H9 (cell line): ENCODE data around the gene FYCO1. TPM values are rescaled to one million over a fixed set of nuclear protein-coding genes. Genes with fewer than 3 reads are reported as not detected.

Experiments used
- DNase-seq: peaks from one replicate; pipeline ENCODE4 v3.0.0-alpha.2; 2017
- H2AFZ ChIP-seq: one replicate; pipeline ENCODE4 v1.6.1; 2013; ENCODE audit warnings: mild to moderate bottlenecking, low read length, control low read depth, moderate library complexity
- H2AK5ac ChIP-seq: 2 replicates; pipeline ENCODE4 v1.6.1; 2013; ENCODE audit warnings: low read length, control low read depth, mixed read lengths; ENCODE audit not compliant: insufficient read length
- H2BK120ac ChIP-seq: one replicate; pipeline ENCODE4 v1.6.1; 2013; ENCODE audit warnings: low read depth, mild to moderate bottlenecking, low read length, control low read depth, inconsistent platforms; ENCODE audit not compliant: poor library complexity, severe bottlenecking
- H2BK12ac ChIP-seq: 2 replicates; pipeline ENCODE4 v1.6.1; 2013; ENCODE audit warnings: low read length, control low read depth, mixed read lengths, low read depth; ENCODE audit not compliant: insufficient read length
- H2BK15ac ChIP-seq: 2 replicates; pipeline ENCODE4 v1.6.1; 2013; ENCODE audit warnings: low read depth, low read length, control low read depth
- H2BK20ac ChIP-seq: one replicate; pipeline ENCODE4 v1.6.1; 2013; ENCODE audit warnings: low read depth, mild to moderate bottlenecking, low read length, control low read depth, inconsistent platforms; ENCODE audit not compliant: poor library complexity, severe bottlenecking
- H2BK5ac ChIP-seq: 2 replicates; pipeline ENCODE4 v1.6.1; 2013; ENCODE audit warnings: low read length, control low read depth, mixed read lengths; ENCODE audit not compliant: insufficient read length
- H3K14ac ChIP-seq: 2 replicates; pipeline ENCODE4 v1.6.1; 2013; ENCODE audit warnings: low read length, control low read depth; ENCODE audit not compliant: insufficient read depth
- H3K18ac ChIP-seq: 2 replicates; pipeline ENCODE4 v1.6.1; 2013; ENCODE audit warnings: low read depth, mild to moderate bottlenecking, mixed read lengths, low read length, control low read depth; ENCODE audit not compliant: insufficient read length
- H3K23ac ChIP-seq: 2 replicates; pipeline ENCODE4 v1.6.1; 2013; ENCODE audit warnings: low read length, control low read depth, mixed read lengths, low read depth; ENCODE audit not compliant: insufficient read length
- H3K23me2 ChIP-seq: 2 replicates; pipeline ENCODE4 v1.6.1; 2013; ENCODE audit warnings: low read depth, mild to moderate bottlenecking, mixed read lengths, low read length, control low read depth; ENCODE audit not compliant: insufficient read length, poor library complexity, severe bottlenecking
- H3K27ac ChIP-seq: 2 replicates; pipeline ENCODE4 v1.5.1; 2013; ENCODE audit warnings: low read length, control low read depth, mixed read lengths, low read depth; ENCODE audit not compliant: insufficient read length
- H3K27me3 ChIP-seq: 2 replicates; pipeline ENCODE4 v1.6.1; 2013; ENCODE audit warnings: low read length, control low read depth, inconsistent platforms; ENCODE audit not compliant: insufficient read depth
- H3K4ac ChIP-seq: 2 replicates; pipeline ENCODE4 v1.6.1; 2013; ENCODE audit warnings: low read depth, mild to moderate bottlenecking, control low read depth, inconsistent platforms, low read length, moderate library complexity
- H3K4me1 ChIP-seq: 2 replicates; pipeline ENCODE4 v1.6.1; 2013; ENCODE audit warnings: low read length, control low read depth, inconsistent platforms; ENCODE audit not compliant: insufficient read depth
- H3K4me2 ChIP-seq: 2 replicates; pipeline ENCODE4 v1.6.1; 2013; ENCODE audit warnings: low read length, control low read depth, mixed read lengths; ENCODE audit not compliant: insufficient read length, insufficient read depth
- H3K56ac ChIP-seq: 2 replicates; pipeline ENCODE4 v1.6.1; 2013; ENCODE audit warnings: low read depth, mild to moderate bottlenecking, mixed read lengths, low read length, control low read depth; ENCODE audit not compliant: insufficient read length
- H3K79me1 ChIP-seq: 2 replicates; pipeline ENCODE4 v1.6.1; 2013; ENCODE audit warnings: low read depth, mild to moderate bottlenecking, moderate library complexity, low read length, control low read depth, inconsistent platforms; ENCODE audit not compliant: insufficient read depth, poor library complexity, severe bottlenecking
- H3K79me2 ChIP-seq: 2 replicates; pipeline ENCODE4 v1.6.1; 2013; ENCODE audit warnings: low read length, control low read depth, inconsistent platforms; ENCODE audit not compliant: insufficient read depth
- H3K9ac ChIP-seq: 2 replicates; pipeline ENCODE4 v1.6.1; 2013; ENCODE audit warnings: low read length, control low read depth, mixed read lengths; ENCODE audit not compliant: insufficient read length; ENCODE audit errors: extremely low read depth
- H3K9me3 ChIP-seq: one replicate; pipeline ENCODE4 v1.6.1; 2013; ENCODE audit warnings: low read depth, low read length, inconsistent platforms; ENCODE audit not compliant: control insufficient read depth
- H3T11ph ChIP-seq: one replicate; pipeline ENCODE4 v1.6.1; 2013; ENCODE audit warnings: mild to moderate bottlenecking, low read length, control low read depth, inconsistent platforms
- H4K20me1 ChIP-seq: one replicate; pipeline ENCODE4 v1.6.1; 2013; ENCODE audit not compliant: control insufficient read depth, insufficient read length, insufficient read depth
- H4K5ac ChIP-seq: 2 replicates; pipeline ENCODE4 v1.6.1; 2013; ENCODE audit warnings: low read depth, mild to moderate bottlenecking, mixed read lengths, low read length, control low read depth; ENCODE audit not compliant: insufficient read length
- H4K8ac ChIP-seq: replicated peaks from 2 replicates; pipeline ENCODE4 v1.6.1; 2013; ENCODE audit warnings: low read length, control low read depth, mixed read lengths, low read depth; ENCODE audit not compliant: insufficient read length
- H4K91ac ChIP-seq: 2 replicates; pipeline ENCODE4 v1.6.1; 2013; ENCODE audit warnings: low read depth, mild to moderate bottlenecking, moderate library complexity, mixed read lengths, low read length, control low read depth; ENCODE audit not compliant: insufficient read length
- H3K27ac Mint-ChIP-seq, 3 experiments: 2 replicates in 2 of 3; 3 replicates in 1 of 3; pipeline ENCODE4 v1.8.0; 2020 to 2021; ENCODE audit warnings: mixed read lengths in 3 of 3, mild to moderate bottlenecking in 1 of 3, moderate library complexity in 1 of 3
- H3K27me3 Mint-ChIP-seq: 2 replicates; pipeline ENCODE4 v1.8.0; 2021; ENCODE audit warnings: low read depth, mild to moderate bottlenecking, moderate library complexity, mixed read lengths
- H3K36me3 Mint-ChIP-seq, 3 experiments: 2 replicates in 2 of 3; 3 replicates in 1 of 3; pipeline ENCODE4 v1.8.0; 2020 to 2021; ENCODE audit warnings: low read depth in 3 of 3, mixed read lengths in 3 of 3; ENCODE audit not compliant: insufficient read depth in 1 of 3
- H3K4me1 Mint-ChIP-seq, 2 experiments: 2 replicates each; pipeline ENCODE4 v1.8.0; 2020; ENCODE audit warnings: mixed read lengths in 2 of 2
- H3K4me3 Mint-ChIP-seq, 2 experiments: 2 replicates in 1 of 2; 3 replicates in 1 of 2; pipeline ENCODE4 v1.8.0; 2020 to 2021; ENCODE audit warnings: mild to moderate bottlenecking in 2 of 2, mixed read lengths in 2 of 2, moderate library complexity in 1 of 2
- H3K9me3 Mint-ChIP-seq, 2 experiments: 2 replicates in 1 of 2; 3 replicates in 1 of 2; pipeline ENCODE4 v1.8.0; 2020; ENCODE audit warnings: mild to moderate bottlenecking in 2 of 2, mixed read lengths in 2 of 2, moderate library complexity in 1 of 2
- WGBS: extraction: QIAGEN DNeasy Blood & Tissue Kit; methylation state at CpG from one replicate; pipeline ENCODE4 v1.1.7; 2013; ENCODE audit warnings: missing lambda C conversion rate, low lambda C conversion rate, mixed read lengths; ENCODE audit not compliant: insufficient read length; ENCODE audit errors: extremely low coverage; 5-methylcytosine and 5-hydroxymethylcytosine counted together
- total RNA-seq: library from RNA; stranded (reverse); gene quantifications from 2 replicates; pipeline ENCODE4 v1.2.1, GENCODE V29; 2021
- TF ChIP-seq, protein P1 (sequence below): fragments of 200-600 bp; sonication (generic); conservative IDR thresholded peaks from 3 replicates; pipeline ENCODE4 v1.8.0; 2021; ENCODE audit warnings: antibody characterized with exemption, mild to moderate bottlenecking

FYCO1 gene
- total RNA-seq, 1 experiment from 2014 or later = 10.4 TPM

DNA sequence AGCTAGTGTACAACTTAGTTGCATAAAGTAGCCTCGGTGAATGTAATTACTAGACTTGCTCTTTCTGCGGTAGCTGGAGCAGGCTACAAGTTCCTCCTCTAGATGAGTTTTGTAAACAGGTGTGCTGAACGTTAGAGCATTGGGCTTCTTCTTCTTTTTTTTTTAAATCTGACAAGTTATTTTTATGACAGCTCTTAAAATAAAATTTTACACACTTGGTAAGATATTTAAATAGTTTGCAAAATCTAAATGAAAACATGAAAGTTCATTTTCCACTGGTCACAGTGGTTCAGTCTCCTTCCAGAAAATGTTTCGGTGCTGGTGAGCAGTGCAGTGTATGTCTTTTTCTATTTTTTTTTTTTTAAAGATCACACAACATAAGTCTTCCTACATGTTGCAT is 106.3 kb downstream of the FYCO1 start:
- no peak overlapping the region for H2AK5ac ChIP-seq
- H3K79me1 ChIP-seq = no peaks in the 10 kb centered on the region
- DNase-seq = no peak
- Mint-ChIP-seq H3K36me3 (no peaks in the 10 kb centered on the region), H3K4me1 (peaks cover 9 to 10% of the 10 kb centered on the region in 2 experiments), H3K9me3 (no peaks in the 10 kb centered on the region), H3K4me3 (no peak overlapping the region), H3K27ac (no peak overlapping the region), H3K27me3 (peaks cover 5% of the 10 kb centered on the region)
- H3K23me2 ChIP-seq = no peaks in the 10 kb centered on the region
- H4K20me1 ChIP-seq = no peaks in the 10 kb centered on the region
- H2BK15ac ChIP-seq = no peak overlapping the region
- no peak overlapping the region for H4K8ac ChIP-seq
- H2AFZ ChIP-seq = no peak overlapping the region
- H3K27me3 ChIP-seq = no peaks in the 10 kb centered on the region
- no peak overlapping the region for H2BK20ac ChIP-seq
- no peak overlapping the region for H3K4ac ChIP-seq
- no peaks in the 10 kb centered on the region for H3K9me3 ChIP-seq
- H2BK5ac ChIP-seq = no peak overlapping the region
- H3K9ac ChIP-seq = no peak overlapping the region
- no peak overlapping the region for H3K18ac ChIP-seq
- H4K91ac ChIP-seq = no peak overlapping the region
- no peak overlapping the region for H2BK12ac ChIP-seq
- TF ChIP-seq, protein P1, sequence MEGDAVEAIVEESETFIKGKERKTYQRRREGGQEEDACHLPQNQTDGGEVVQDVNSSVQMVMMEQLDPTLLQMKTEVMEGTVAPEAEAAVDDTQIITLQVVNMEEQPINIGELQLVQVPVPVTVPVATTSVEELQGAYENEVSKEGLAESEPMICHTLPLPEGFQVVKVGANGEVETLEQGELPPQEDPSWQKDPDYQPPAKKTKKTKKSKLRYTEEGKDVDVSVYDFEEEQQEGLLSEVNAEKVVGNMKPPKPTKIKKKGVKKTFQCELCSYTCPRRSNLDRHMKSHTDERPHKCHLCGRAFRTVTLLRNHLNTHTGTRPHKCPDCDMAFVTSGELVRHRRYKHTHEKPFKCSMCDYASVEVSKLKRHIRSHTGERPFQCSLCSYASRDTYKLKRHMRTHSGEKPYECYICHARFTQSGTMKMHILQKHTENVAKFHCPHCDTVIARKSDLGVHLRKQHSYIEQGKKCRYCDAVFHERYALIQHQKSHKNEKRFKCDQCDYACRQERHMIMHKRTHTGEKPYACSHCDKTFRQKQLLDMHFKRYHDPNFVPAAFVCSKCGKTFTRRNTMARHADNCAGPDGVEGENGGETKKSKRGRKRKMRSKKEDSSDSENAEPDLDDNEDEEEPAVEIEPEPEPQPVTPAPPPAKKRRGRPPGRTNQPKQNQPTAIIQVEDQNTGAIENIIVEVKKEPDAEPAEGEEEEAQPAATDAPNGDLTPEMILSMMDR = no peak
- no peak overlapping the region for H3K14ac ChIP-seq
- no peak overlapping the region for H3K23ac ChIP-seq
- no peaks in the 10 kb centered on the region for H3K4me1 ChIP-seq
- no peak overlapping the region for H2BK120ac ChIP-seq
- no peak overlapping the region for H4K5ac ChIP-seq
- no peak overlapping the region for H3K27ac ChIP-seq
- H3K79me2 ChIP-seq = no peaks in the 10 kb centered on the region
- no peak overlapping the region for H3K56ac ChIP-seq
- no peak overlapping the region for H3T11ph ChIP-seq
- WGBS = no CpG with 5 or more reads among the region's 4 CpGs
- no peak overlapping the region for H3K4me2 ChIP-seq
